ENCODE measurements around the gene SRSF3.
"Not testable (repeated sequence)": the region's sequence is repeated elsewhere in the genome, so short reads cannot be mapped to it uniquely, and the experiment has no call there.

The SRSF3 gene

GRCh38 chr6:36650848-36651478 lies 56.8 kb downstream of the SRSF3 start:
- no peak for DNase-seq

DNA sequence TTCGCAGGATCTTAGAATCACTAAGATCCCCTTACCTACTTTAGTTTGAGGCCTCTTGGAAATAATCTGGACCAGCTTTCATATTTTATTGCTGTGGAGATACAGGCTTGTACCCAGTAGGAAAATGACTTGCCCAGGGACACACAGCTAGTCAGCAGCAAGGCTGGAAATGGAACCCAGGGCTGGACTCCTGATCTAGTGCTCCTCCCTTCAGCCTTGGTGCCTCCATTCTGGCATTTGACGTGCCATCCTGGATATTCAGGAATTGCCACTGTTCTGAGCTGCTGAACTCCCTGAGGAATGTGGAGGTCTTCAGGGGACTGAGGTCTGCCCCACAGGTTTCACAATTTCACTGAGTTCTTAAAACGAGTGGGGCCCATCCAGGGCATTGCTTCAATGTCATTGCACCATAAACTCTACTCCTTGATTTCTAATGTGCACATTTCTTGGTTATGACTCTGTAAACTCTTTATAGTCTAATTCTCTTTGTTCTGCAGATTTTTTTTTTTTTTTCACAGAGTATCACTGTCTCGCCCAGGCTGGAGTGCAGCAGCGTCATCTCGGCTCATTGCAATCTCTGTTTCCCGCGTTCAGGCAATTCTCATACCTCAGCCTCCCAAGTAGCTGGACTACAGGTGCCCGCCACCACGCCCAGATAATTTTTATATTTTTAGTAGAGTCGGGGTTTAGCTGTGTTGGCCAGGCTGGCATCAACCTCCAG lies 57.7 kb downstream of the SRSF3 start:
- DNase-seq: no peak

GRCh38 chr6:36654469-36654868 lies 60.3 kb downstream of the SRSF3 start:
- DNase-seq: not testable (repeated sequence)
